Panc1 (cell line): ENCODE results near the gene TPRX1.

Experiments
- CTCF ChIP-seq: fragments of 450-650 bp; IDR thresholded peaks from 2 replicates; pipeline ENCODE4 v1.5.1; 2017; ENCODE audit warnings: mild to moderate bottlenecking
- POLR2AphosphoS5 ChIP-seq: IDR thresholded peaks from 2 replicates; pipeline ENCODE4 v1.6.1; 2012; ENCODE audit warnings: mild to moderate bottlenecking, low read depth, low read length, moderate library complexity
- TCF7L2 ChIP-seq: IDR thresholded peaks from 2 replicates; pipeline ENCODE4 v1.6.1; 2011; ENCODE audit warnings: mild to moderate bottlenecking, low read depth, low read length, inconsistent platforms
- TF ChIP-seq, protein P1 (sequence below), 2 experiments: IDR thresholded peaks; 2 replicates each; pipeline ENCODE4 v1.6.1; 2011 to 2012; ENCODE audit warnings: low read depth in 2 of 2, control low read depth in 1 of 2, low read length in 1 of 2, mild to moderate bottlenecking in 1 of 2, moderate library complexity in 1 of 2; ENCODE audit not compliant: insufficient read depth in 1 of 2

GRCh38 chr19:47778954-47779351 lies 25.4 kb downstream of the TPRX1 start:
- TF ChIP-seq CTCF (no peak), POLR2AphosphoS5 (no peak), TCF7L2 (no peak)
- TF ChIP-seq, protein P1, sequence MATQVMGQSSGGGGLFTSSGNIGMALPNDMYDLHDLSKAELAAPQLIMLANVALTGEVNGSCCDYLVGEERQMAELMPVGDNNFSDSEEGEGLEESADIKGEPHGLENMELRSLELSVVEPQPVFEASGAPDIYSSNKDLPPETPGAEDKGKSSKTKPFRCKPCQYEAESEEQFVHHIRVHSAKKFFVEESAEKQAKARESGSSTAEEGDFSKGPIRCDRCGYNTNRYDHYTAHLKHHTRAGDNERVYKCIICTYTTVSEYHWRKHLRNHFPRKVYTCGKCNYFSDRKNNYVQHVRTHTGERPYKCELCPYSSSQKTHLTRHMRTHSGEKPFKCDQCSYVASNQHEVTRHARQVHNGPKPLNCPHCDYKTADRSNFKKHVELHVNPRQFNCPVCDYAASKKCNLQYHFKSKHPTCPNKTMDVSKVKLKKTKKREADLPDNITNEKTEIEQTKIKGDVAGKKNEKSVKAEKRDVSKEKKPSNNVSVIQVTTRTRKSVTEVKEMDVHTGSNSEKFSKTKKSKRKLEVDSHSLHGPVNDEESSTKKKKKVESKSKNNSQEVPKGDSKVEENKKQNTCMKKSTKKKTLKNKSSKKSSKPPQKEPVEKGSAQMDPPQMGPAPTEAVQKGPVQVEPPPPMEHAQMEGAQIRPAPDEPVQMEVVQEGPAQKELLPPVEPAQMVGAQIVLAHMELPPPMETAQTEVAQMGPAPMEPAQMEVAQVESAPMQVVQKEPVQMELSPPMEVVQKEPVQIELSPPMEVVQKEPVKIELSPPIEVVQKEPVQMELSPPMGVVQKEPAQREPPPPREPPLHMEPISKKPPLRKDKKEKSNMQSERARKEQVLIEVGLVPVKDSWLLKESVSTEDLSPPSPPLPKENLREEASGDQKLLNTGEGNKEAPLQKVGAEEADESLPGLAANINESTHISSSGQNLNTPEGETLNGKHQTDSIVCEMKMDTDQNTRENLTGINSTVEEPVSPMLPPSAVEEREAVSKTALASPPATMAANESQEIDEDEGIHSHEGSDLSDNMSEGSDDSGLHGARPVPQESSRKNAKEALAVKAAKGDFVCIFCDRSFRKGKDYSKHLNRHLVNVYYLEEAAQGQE (IDR thresholded peaks at IDR 0.05; ENCODE audit: insufficient read depth in 1 of 2, low read depth in 2 of 2, low read length in 1 of 2): no peak
